Mammary epithelial cell (primary cell): Measurements from ENCODE around the gene LTK.

Source experiments
- EZH2 ChIP-seq: IDR thresholded peaks from 2 replicates; pipeline ENCODE4 v1.6.1; 2012; ENCODE audit warnings: low read length, inconsistent platforms, borderline replicate concordance
- TF ChIP-seq, protein P1 (sequence below), 2 donors: IDR thresholded peaks in 1 of 2; conservative IDR thresholded peaks in 1 of 2; 2 replicates each; pipeline ENCODE4 v1.5.1; 2011 to 2012; ENCODE audit warnings: inconsistent platforms in 2 of 2, low read length in 2 of 2, mild to moderate bottlenecking in 2 of 2, control low read depth in 1 of 2, low read depth in 1 of 2; ENCODE audit not compliant: insufficient read depth in 1 of 2; ENCODE audit errors: extremely low read depth in 1 of 2

DNA sequence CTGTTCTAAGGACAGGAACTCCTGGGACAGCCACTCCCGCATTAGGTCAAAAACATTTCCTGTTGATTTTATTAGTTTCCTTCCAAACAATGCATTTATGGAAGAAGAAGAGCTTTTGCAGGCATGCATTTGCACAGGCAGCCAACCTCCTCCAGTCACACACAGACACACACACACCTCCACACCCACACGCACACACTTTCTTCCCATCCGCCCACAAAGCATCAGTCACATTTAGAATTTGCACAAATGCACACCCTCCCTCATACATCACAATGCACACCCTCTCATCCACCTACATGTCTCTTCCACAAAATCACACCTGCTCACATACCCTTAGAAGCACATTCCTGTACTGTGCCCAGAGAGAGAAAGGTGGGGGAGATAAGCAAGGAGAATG lies 41.3 kb upstream of the LTK start:
- TF ChIP-seq, protein P1, sequence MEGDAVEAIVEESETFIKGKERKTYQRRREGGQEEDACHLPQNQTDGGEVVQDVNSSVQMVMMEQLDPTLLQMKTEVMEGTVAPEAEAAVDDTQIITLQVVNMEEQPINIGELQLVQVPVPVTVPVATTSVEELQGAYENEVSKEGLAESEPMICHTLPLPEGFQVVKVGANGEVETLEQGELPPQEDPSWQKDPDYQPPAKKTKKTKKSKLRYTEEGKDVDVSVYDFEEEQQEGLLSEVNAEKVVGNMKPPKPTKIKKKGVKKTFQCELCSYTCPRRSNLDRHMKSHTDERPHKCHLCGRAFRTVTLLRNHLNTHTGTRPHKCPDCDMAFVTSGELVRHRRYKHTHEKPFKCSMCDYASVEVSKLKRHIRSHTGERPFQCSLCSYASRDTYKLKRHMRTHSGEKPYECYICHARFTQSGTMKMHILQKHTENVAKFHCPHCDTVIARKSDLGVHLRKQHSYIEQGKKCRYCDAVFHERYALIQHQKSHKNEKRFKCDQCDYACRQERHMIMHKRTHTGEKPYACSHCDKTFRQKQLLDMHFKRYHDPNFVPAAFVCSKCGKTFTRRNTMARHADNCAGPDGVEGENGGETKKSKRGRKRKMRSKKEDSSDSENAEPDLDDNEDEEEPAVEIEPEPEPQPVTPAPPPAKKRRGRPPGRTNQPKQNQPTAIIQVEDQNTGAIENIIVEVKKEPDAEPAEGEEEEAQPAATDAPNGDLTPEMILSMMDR (conservative IDR thresholded peaks at IDR 0.05 in 1 of 2, IDR thresholded peaks at IDR 0.05 in 1 of 2; ENCODE audit: extremely low read depth in 1 of 2, insufficient read depth in 1 of 2, low read depth in 1 of 2, low read length in 2 of 2): no peak
- TF ChIP-seq EZH2: no peak
